AG20443 (cell line): ENCODE results near the gene DNAJB4.
"Not testable (repeated sequence)": the region's sequence is repeated elsewhere in the genome, so short reads cannot be mapped to it uniquely, and the experiment has no call there.

ENCODE experiments used
- DNase-seq: peaks from one replicate; pipeline ENCODE4 v3.0.0; 2012; ENCODE audit warnings: low spot score, mixed read lengths

The DNAJB4 gene

DNA sequence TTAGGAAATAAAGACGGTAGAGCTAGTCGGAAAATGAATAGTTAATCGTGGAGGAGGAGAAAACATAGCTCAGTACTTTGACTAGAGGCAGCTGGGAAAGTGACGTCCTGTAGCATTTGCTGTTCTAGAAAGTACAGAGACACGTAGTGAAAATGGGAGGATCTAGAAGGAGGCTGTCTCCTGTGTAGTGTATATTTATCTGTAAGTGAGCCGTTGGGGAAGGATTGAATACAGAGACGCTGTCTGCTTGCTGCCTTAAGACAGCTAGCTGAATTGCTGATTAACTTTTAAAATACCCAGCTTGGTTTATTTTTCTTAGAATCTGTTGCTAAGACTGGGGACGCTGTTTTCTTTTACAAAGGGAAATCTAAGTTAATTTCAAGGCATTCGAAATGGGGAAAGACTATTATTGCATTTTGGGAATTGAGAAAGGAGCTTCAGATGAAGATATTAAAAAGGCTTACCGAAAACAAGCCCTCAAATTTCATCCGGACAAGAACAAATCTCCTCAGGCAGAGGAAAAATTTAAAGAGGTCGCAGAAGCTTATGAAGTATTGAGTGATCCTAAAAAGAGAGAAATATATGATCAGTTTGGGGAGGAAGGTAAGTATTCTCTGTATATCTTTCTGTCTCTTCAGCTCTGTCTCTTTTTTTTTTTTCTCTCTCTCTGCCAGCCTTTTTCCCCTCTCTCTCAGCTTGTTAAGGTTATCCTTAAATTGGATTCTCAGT, at the start of gene DNAJB4:
DNAJB4 (plus strand) TSS at position 221 of the 729 bp plus-strand sequence; CDS start at position 393, 172 bp downstream.
- peak; percentile 80 for DNase-seq

GRCh38 chr1:77955709-77956108, 49.0 kb upstream of the DNAJB4 start:
- DNase-seq = no peak

- DNase-seq = no peak
Observed at GRCh38 chr1:77956464-77956863, 48.3 kb upstream of the DNAJB4 start.

GRCh38 chr1:77958391-77958790, 46.3 kb upstream of the DNAJB4 start:
- no peak for DNase-seq

DNA sequence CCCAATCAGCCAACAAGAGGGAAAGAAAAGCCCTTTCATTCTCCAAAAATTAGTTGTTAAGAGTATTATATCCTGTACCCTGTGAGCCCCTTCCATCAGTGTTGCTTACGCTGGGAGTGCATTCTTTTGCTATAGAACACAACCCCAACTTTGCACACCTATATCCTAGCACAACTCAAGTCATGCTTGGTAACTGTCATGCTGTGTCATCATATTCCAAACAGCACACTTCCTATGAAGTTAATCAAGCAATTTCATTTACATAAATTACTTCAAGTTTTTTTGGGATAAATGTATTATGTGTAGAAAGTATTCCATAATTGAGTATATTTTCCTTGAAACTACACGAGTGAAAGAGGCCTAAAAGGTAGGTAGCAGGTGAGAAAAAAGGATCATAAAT, 45.9 kb upstream of the DNAJB4 start:
- DNase-seq = no peak

DNA sequence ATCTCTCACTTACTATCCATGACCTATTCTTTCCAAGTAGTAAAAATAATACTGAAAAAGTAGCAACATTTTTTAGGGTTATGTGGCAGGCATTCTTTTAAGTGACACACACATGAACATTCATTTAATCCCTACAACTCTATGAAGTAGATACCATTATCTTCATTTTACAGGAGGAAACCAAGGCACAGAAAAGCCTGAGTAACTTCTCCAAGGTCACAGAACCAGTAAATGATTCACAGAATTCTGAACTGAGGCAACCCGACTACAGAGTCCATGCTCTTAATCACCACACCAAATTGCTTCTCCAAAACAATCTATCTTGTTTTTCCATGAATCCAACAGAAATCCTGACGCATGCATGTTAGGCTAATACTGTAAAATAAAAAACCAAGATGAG, 43.3 kb upstream of the DNAJB4 start:
- DNase-seq = no peak

GRCh38 chr1:77966291-77966690, 38.4 kb upstream of the DNAJB4 start:
- DNase-seq = no peak

GRCh38 chr1:77970192-77970591, 34.5 kb upstream of the DNAJB4 start:
- no peak for DNase-seq

DNA sequence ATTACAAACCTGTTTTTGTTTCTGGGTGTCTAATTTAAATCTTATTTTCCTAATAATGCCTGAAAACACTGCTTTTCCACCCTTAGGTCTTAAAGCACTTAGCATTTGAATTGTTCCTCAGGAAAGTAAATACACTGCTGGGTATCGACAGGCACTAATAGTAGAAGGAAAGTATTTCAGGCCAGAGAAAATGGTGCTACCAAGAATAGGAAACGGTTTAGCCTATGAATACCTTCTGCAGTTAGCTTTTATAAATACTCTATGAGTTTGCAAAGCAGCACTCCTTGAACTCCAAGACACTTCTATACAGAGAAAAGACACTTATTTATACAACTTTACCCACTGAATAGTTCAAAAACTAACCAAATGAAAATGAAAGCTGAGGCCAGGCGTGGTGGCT, 32.7 kb upstream of the DNAJB4 start:
- no peak for DNase-seq

GRCh38 chr1:77975386-77975785, 29.4 kb upstream of the DNAJB4 start:
- DNase-seq = peak; percentile 9

DNA sequence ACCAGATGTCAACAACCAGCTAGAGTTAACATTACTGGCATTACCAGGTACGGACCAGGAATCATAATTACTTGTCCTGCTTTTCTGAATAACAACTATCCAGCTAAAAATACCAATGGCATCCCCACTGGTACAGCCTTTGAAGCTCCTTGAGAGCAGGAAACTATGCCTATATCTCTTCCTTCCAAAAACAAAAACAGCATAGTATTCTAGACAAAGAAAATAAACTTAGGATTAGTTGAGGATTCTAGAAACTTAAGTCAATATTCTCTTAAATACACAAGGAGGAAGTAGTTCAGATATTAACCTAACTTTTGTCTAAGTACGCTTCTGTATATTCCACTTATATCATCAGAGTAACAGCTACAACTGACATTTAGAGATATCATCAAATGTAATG, 28.8 kb upstream of the DNAJB4 start:
- no peak for DNase-seq

DNA sequence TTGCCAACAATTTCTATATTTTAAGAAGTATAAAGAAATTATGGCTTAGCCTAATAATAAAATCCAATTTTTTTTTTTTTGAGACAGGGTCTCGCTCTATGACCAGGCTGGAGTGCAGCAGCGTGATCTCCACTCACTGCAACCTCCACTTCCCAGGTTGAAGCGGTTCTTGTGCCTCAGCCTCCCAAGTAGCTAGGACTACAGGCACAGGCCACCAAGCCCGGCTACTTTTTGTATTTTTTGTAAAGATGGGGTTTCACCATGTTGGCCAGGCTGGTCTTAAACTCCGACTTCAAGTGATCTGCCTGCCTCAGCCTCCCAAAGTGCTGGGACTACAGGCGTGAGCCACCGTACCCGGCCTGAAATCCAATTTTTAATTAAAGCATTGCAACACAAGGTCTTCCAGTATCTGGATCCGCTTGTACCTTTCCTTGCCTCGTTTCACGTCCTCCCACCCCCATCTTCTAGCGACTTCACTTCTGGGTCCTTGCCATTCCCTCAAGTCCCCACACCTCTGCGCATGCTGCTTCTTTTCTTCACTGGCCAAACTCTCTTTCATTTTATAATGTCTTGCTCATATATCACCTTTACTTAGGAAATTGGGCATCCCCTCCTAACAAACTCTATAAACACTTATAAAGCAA, 28.2 kb upstream of the DNAJB4 start:
- no peak for DNase-seq

DNA sequence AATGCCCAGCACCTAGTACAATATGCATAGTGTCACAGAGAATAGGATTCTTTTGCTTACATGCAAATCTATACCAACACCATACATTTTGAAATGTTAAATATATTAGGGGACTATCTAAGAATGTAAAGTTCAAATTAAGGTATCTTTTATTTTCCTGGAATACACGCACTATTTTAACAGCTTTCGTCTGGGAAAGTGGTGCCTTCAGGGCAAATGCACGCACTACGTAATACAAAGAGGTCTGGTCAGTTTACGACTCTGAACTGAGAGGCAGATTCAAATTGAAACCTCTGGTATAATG, 26.8 kb upstream of the DNAJB4 start:
- no peak for DNase-seq

DNA sequence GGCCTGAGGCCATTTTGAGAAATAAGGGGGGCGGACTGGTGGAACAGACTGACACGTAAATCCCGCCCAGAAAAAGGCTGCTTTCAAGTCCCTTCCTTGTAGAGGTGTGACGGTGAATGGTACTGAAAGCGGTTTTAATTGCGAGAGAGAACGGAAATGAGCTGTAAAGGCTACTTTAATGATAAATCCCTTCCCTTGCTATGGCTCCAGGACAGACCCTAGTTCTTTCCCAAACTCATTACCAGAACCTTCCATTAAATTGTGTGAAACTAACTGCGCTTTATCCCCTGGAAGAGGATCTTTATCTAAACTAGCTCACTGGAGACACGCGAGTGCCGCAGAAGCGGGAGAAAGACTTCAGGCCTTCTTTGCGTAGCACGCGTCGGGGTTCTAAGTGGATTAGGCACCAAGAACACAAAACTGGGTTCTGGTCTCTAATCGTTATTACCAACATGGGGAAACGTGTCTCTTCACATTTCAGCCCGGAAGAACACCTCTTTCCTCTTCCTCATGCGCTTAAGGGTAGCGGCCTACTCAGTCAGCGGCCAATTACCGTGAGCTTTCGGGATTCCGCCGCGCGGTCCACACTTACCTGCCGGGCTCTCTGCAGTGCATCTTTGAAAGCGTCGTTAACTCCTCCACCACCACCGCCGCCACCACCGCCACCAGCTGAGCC, 26.3 kb upstream of the DNAJB4 start:
- peak; percentile 68 for DNase-seq

- peak; percentile 93 for DNase-seq
Observed at GRCh38 chr1:77978969-77979876, 25.5 kb upstream of the DNAJB4 start, which contains the start of gene FUBP1. Gene FUBP1, minus strand, starts transcription at chr1:77979072. Its CDS starts 68 bp downstream, at chr1:77979004.

DNA sequence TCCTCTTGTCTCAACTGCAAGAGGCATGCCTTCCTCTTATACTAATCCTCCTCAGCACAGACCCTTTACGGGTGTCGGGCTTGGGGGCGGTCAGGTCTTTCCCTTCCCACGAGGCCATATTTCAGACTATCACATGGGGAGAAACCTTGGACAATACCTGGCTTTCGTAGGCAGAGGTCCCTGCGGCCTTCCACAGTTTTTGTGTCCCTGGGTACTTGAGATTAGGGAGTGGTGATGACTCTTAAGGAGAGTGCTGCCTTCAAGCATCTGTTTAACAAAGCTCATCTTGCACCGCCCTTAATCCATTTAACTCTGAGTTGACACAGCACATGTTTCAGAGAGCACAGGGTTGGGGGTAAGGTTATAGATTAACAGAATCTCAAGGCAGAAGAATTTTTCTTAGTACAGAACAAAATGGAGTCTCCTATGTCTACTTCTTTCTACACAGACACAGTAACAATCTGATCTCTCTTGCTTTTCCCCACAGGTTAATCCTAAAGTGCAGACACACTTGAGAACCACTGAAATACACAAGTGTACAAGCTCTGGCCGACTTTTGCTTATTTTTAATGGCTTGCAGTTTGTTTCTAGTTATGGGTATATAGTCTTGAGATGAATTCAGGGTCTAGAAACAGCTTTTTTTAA, 21.3 kb upstream of the DNAJB4 start:
- not testable (repeated sequence) for DNase-seq

DNA sequence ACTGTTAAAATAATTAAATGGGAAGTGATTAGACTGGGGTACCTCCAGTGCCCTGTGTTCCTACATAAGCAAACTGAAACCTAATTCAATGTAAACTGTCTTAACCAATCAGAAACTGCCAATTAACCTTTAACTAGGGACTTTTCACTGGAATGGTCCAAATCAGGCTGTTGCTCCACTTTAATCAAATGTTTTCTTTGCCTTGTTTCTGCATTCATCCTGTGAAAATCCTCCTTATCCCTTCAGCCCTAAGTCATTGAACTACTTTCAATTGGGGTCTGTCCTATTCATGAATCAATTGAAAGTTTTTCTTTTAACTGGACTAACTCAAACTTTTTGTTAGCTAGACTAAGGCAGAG, 20.8 kb upstream of the DNAJB4 start:
- DNase-seq = no peak

DNA sequence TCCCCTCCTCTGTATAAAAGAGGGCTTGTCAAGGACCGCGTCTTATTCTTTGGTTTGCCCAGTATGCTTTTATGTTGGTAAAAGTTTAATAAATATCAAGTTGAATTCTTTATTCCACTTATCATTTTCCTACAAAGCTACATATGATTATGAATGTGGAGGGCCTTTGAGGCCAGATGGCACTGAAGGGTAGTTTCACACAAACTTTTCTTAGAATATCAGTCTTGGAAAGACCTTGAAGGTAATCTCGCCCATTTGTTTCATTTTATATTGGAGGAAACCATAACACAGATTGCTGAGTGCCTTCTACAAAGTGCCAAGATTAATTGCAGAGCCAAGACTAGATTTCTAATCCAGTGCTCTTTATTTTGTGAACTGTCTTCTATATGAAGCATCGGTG, 20.1 kb upstream of the DNAJB4 start:
- no peak for DNase-seq

DNA sequence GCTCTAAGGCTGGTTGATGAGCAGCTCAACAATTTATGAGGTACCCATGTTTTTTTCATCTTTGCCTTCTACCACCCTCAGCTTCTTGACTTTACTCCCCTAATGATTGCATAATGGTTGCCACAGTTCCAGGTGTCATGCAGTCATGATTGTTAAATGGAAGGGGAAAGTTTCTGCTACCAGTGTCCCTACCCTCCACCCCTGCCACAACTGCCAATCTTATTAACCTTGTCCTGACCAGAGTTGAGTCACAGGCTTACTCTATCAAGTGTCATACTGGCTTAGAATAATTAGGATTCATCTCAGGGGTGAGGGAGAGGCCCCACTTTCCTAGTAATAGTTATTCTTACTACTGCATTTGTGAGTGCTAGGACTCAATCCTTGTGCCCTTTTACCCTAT, 17.9 kb upstream of the DNAJB4 start:
- no peak for DNase-seq

DNA sequence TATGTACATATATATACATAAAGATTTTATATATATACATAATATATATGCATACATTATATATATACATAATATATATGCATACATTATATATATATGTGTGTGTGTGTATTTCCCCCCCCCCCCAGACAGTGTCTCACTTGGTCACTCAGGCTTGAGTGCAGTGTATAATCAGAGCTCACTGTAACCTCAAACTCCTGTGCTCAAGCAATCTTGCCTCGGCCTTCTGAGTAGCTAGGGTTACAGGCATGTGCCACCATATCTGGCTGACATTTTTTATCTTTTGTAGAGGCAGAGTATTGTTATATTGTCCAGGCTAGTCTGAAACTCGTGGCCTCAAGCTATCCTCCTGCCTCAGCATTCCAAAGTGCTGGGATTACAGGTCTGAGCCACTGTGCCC, 16.8 kb upstream of the DNAJB4 start:
- no peak for DNase-seq

- no peak for DNase-seq
Observed at GRCh38 chr1:77989744-77990143, 15.0 kb upstream of the DNAJB4 start.
